ENCODE results near the gene SIGLEC7.
A peak's percentile ranks its signal among the peaks of the same experiment; 100 is the strongest.

The SIGLEC7 gene

GRCh38 chr19:51142119-51142518, at the start of gene SIGLEC7:
SIGLEC7 (plus strand) TSS chr19:51142301; CDS start chr19:51142370, 69 bp downstream.
- no peak for DNase-seq (ENCODE audit: low read depth)
- H3K4me3 ChIP-seq (ENCODE audit: low read depth, low read length) = no peak within 1 kb of the TSS
- TF ChIP-seq, protein P1, sequence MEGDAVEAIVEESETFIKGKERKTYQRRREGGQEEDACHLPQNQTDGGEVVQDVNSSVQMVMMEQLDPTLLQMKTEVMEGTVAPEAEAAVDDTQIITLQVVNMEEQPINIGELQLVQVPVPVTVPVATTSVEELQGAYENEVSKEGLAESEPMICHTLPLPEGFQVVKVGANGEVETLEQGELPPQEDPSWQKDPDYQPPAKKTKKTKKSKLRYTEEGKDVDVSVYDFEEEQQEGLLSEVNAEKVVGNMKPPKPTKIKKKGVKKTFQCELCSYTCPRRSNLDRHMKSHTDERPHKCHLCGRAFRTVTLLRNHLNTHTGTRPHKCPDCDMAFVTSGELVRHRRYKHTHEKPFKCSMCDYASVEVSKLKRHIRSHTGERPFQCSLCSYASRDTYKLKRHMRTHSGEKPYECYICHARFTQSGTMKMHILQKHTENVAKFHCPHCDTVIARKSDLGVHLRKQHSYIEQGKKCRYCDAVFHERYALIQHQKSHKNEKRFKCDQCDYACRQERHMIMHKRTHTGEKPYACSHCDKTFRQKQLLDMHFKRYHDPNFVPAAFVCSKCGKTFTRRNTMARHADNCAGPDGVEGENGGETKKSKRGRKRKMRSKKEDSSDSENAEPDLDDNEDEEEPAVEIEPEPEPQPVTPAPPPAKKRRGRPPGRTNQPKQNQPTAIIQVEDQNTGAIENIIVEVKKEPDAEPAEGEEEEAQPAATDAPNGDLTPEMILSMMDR (IDR thresholded peaks at IDR 0.05; ENCODE audit: low read depth, low read length, missing control alignments) = no peak
- in situ Hi-C loops (cut with HindIII; ENCODE audit: low sequenced_read_pairs) = no loop called here

DNA sequence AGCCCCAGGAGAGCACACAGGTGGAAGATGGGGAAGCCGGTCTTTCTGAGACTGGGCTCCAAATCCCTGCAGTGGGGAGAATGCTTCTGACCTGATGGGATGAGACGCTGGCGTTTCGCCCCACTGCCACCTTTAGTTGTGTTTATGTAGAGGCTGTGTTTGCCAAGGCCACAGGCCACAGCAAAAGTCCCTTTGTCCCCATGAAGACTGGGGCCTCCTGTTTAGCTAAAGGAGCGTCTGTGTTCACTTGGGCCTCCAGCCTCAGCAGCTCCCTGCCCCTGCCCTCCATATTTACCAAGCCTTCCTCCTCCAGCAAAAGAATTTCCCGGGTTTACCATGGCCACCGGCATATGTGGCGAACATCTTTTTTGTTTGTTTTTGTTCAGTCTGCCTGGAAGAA, 49.0 kb upstream of the SIGLEC7 start:
- in situ Hi-C loops (cut with HindIII; ENCODE audit: low sequenced_read_pairs) = no loop called here
- DNase-seq (ENCODE audit: low read depth) = no peak
- TF ChIP-seq, protein P1 (IDR thresholded peaks at IDR 0.05; ENCODE audit: low read depth, low read length, missing control alignments) = no peak
- no peak overlapping the region for H3K4me3 ChIP-seq (ENCODE audit: low read depth, low read length)

DNA sequence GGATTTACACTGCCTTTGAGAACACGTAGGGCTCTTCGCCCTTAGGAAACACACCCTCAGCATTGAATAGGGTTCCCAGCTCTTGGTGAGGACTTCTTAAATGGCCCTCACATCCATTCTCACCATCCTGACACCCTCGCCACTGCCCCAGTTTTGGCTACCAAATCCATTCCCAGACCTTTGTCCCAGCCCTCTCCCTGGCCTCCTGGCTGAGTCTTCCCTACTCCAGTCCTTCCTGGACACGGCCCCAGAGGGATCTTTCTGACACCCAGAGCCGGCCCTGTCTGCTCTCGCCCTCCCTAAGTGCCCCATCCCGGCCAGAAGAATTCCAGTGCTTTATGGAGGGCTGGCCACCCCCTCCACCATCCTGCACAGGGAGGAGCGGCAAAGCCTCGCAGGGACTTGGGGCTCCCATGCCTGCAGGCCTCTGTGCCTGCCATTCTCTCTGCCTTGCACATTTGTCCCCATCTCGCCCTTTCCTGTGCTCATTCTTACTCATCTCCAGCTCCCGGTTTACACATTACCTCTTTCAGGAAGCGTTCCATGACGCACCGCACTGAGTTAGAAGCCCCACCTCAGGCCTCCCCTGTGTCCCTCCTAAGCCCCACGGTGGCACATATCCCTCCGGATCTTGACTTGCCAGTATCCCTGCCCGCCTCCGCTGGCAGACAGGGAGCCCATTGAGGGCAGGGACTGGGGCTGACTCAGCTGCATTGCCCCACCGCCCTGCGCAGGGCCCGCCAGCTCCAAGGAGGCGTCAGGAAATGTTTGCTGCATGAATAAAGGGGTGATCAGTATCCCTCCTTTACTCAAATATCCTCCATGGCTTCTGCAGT, 48.4 kb upstream of the SIGLEC7 start:
- in situ Hi-C loops (cut with HindIII; ENCODE audit: low sequenced_read_pairs) = no loop called here
- DNase-seq (ENCODE audit: low read depth) = no peak
- H3K4me3 ChIP-seq (ENCODE audit: low read depth, low read length) = no peak overlapping the region
- TF ChIP-seq, protein P1 (IDR thresholded peaks at IDR 0.05; ENCODE audit: low read depth, low read length, missing control alignments) = no peak

- no peak for DNase-seq (ENCODE audit: low read depth)
- in situ Hi-C loops (cut with HindIII; ENCODE audit: low sequenced_read_pairs) = no loop called here
- TF ChIP-seq, protein P1 (IDR thresholded peaks at IDR 0.05; ENCODE audit: low read depth, low read length, missing control alignments) = peak; percentile 67
- H3K4me3 ChIP-seq (ENCODE audit: low read depth, low read length) = no peak overlapping the region
Observed at GRCh38 chr19:51094696-51095279, 47.3 kb upstream of the SIGLEC7 start.

DNA sequence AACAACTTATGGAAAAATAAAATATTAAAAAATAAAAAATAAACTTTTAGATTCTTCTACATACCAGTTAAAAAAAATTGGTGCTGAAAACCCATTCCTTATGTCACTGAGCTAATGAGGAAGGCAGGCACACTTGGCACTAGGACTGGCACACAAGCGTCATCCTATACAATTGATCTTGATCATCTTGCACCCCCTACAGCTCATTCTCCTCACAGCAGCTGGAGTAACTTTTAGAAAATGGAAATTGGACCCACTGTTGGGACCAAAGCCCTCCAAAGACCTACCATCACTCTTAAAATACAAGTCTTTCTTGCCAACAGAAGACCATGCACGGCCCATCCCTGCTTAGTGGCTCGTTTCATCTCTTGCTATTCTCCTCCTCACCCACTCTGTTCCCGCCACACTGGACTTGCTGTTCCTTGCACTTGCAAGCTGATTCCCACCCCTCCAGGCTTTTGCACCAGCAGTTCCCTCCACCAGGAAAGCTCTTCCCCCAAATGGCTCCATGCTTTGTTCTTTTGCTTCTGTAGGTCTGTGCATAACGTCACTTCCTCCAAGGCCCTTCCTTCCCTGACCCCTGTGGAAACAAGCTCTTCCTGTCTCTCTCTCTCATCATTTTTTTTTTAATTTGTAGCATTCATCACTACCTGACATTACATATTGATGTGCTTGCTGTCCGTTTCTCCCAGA, 45.5 kb upstream of the SIGLEC7 start:
- TF ChIP-seq, protein P1 (IDR thresholded peaks at IDR 0.05; ENCODE audit: low read depth, low read length, missing control alignments) = no peak
- DNase-seq (ENCODE audit: low read depth) = no peak
- in situ Hi-C loops (cut with HindIII; ENCODE audit: low sequenced_read_pairs) = no loop called here
- H3K4me3 ChIP-seq (ENCODE audit: low read depth, low read length) = no peak overlapping the region

DNA sequence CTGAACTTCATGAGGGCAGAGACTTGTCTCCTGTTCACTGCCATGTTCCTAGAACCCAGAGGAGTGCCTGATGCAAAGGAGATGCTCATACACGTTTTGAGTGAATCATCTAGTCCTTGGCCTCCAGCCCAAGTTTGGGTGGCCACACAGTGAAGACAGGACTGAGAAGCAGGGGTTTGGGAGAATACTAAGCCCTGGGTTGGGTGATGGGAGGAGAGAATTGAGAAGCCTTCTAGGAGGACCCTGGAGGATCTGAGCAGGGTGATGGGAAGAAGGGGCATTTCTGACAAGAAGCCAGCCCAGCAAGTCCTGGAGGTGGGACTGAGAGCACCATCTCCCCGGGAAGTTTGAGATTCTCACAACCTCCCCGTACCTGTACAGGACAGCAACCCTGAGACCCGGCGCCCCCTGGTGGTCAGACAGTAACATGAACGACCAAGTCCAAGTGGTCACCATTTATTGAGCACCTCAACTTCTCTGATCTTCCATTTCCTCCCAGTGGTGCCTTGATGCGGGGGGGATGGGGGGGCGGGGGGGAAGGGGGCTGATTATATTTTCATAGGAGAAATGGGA, 44.8 kb upstream of the SIGLEC7 start:
- no peak overlapping the region for H3K4me3 ChIP-seq (ENCODE audit: low read depth, low read length)
- in situ Hi-C loops (cut with HindIII; ENCODE audit: low sequenced_read_pairs) = no loop called here
- TF ChIP-seq, protein P1 (IDR thresholded peaks at IDR 0.05; ENCODE audit: low read depth, low read length, missing control alignments) = peak; percentile 69
- DNase-seq (ENCODE audit: low read depth) = peak; percentile 4
